ENCODE data around the gene ITFG1.

- TF ChIP-seq, protein P1, sequence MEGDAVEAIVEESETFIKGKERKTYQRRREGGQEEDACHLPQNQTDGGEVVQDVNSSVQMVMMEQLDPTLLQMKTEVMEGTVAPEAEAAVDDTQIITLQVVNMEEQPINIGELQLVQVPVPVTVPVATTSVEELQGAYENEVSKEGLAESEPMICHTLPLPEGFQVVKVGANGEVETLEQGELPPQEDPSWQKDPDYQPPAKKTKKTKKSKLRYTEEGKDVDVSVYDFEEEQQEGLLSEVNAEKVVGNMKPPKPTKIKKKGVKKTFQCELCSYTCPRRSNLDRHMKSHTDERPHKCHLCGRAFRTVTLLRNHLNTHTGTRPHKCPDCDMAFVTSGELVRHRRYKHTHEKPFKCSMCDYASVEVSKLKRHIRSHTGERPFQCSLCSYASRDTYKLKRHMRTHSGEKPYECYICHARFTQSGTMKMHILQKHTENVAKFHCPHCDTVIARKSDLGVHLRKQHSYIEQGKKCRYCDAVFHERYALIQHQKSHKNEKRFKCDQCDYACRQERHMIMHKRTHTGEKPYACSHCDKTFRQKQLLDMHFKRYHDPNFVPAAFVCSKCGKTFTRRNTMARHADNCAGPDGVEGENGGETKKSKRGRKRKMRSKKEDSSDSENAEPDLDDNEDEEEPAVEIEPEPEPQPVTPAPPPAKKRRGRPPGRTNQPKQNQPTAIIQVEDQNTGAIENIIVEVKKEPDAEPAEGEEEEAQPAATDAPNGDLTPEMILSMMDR (conservative IDR thresholded peaks at IDR 0.05 in 1 of 2, IDR thresholded peaks at IDR 0.05 in 1 of 2; ENCODE audit: extremely low read depth in 1 of 2, insufficient read depth in 1 of 2, low read depth in 1 of 2, low read length in 2 of 2), result peak; percentile 68 to 79
- no peak for TF ChIP-seq EZH2 (IDR thresholded peaks at IDR 0.05; ENCODE audit: borderline replicate concordance, low read length)
Observed at GRCh38 chr16:47258874-47259461, 201.9 kb downstream of the ITFG1 start.
